Panc1 (cell line): ENCODE data around the gene OASL.

Experiments used
- CTCF ChIP-seq: fragments of 450-650 bp; IDR thresholded peaks from 2 replicates; pipeline ENCODE4 v1.5.1; 2017; ENCODE audit warnings: mild to moderate bottlenecking
- REST ChIP-seq, 2 experiments: IDR thresholded peaks; 2 replicates each; pipeline ENCODE4 v1.6.1; 2011 to 2012; ENCODE audit warnings: low read depth in 2 of 2, control low read depth in 1 of 2, low read length in 1 of 2, mild to moderate bottlenecking in 1 of 2, moderate library complexity in 1 of 2; ENCODE audit not compliant: insufficient read depth in 1 of 2

DNA sequence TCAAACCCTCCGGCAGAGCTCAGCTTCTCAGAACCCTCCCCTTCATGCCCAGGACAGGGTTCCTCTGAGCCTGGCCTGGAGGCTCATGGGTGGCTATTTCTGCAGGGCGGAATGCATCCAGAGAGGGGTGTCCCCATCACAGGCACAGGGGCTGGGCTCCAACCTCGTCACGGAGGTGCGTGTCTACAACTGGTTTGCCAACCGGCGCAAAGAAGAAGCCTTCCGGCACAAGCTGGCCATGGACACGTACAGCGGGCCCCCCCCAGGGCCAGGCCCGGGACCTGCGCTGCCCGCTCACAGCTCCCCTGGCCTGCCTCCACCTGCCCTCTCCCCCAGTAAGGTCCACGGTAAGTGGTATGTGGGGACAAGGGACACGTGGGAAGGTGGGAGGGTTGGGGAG is 45.0 kb downstream of the OASL start:
- no peak for TF ChIP-seq CTCF
- no peak for TF ChIP-seq REST (IDR thresholded peaks at IDR 0.05; ENCODE audit: insufficient read depth in 1 of 2, low read depth in 2 of 2, low read length in 1 of 2)
